Liver (tissue), 9 donors: ENCODE measurements around the gene KIAA0825. TPM values are rescaled to one million over a fixed set of nuclear protein-coding genes. Genes with fewer than 3 reads are reported as not detected.

Source experiments
- DNase-seq: peaks from one replicate; pipeline ENCODE4 v3.0.0-alpha.2; 2017; ENCODE audit warnings: low spot score
- H3K27ac ChIP-seq, 2 donors: one replicate each; pipeline ENCODE4 v1.7.0; 2013; ENCODE audit warnings: inconsistent platforms in 2 of 2, low read length in 2 of 2, control low read depth in 1 of 2, low read depth in 1 of 2, mild to moderate bottlenecking in 1 of 2
- H3K27me3 ChIP-seq, 4 donors: one replicate each; pipeline versions ENCODE4 v1.6.1 to v1.7.0; 2013; ENCODE audit warnings: low read length in 3 of 4, inconsistent platforms in 1 of 4, mild to moderate bottlenecking in 1 of 4, moderate library complexity in 1 of 4; ENCODE audit not compliant: control insufficient read depth in 4 of 4, insufficient read depth in 4 of 4
- H3K36me3 ChIP-seq, 4 donors: one replicate each; pipeline versions ENCODE4 v1.6.1 to v1.7.0; 2013; ENCODE audit warnings: low read length in 3 of 4, mild to moderate bottlenecking in 3 of 4, low read depth in 1 of 4, moderate library complexity in 1 of 4; ENCODE audit not compliant: control insufficient read depth in 4 of 4, insufficient read depth in 3 of 4
- H3K4me1 ChIP-seq, 4 donors: one replicate each; pipeline versions ENCODE4 v1.6.1 to v1.7.0; 2013; ENCODE audit warnings: low read length in 3 of 4, mild to moderate bottlenecking in 3 of 4, moderate library complexity in 1 of 4; ENCODE audit not compliant: control insufficient read depth in 4 of 4, insufficient read depth in 4 of 4
- H3K4me3 ChIP-seq, 3 donors: one replicate each; pipeline versions ENCODE4 v1.6.1 to v1.7.0; 2013; ENCODE audit warnings: low read length in 3 of 3, control low read depth in 1 of 3, low read depth in 1 of 3, mild to moderate bottlenecking in 1 of 3
- H3K9ac ChIP-seq, 2 donors: one replicate each; pipeline ENCODE4 v1.7.0; 2013; ENCODE audit warnings: low read length in 2 of 2, mild to moderate bottlenecking in 2 of 2, moderate library complexity in 2 of 2, control low read depth in 1 of 2, low read depth in 1 of 2
- H3K9me3 ChIP-seq, 4 donors: one replicate each; pipeline versions ENCODE4 v1.6.1 to v1.7.0; 2013; ENCODE audit warnings: low read length in 3 of 4; ENCODE audit not compliant: control insufficient read depth in 4 of 4
- ATF3 ChIP-seq: IDR thresholded peaks from 2 replicates; pipeline ENCODE4 v1.6.1; 2016; ENCODE audit warnings: antibody characterized with exemption
- CTCF ChIP-seq: fragments of 150-350 bp; IDR thresholded peaks from 2 replicates; pipeline ENCODE4 v1.5.1; 2017; ENCODE audit warnings: improper control_type of control experiment, low read depth, low read length; ENCODE audit not compliant: missing input control
- FOXA1 ChIP-seq: IDR thresholded peaks from 2 replicates; pipeline ENCODE4 v1.6.1; 2016; ENCODE audit warnings: antibody characterized with exemption
- FOXA2 ChIP-seq: IDR thresholded peaks from 2 replicates; pipeline ENCODE4 v1.6.1; 2016; ENCODE audit warnings: antibody characterized with exemption
- GABPA ChIP-seq, 2 donors: IDR thresholded peaks in 1 of 2; conservative IDR thresholded peaks in 1 of 2; 2 replicates each; pipeline ENCODE4 v1.6.1; 2016; ENCODE audit warnings: antibody characterized with exemption in 2 of 2, mild to moderate bottlenecking in 1 of 2, moderate library complexity in 1 of 2
- HNF4A ChIP-seq, 2 donors: conservative IDR thresholded peaks; 2 replicates each; pipeline ENCODE4 v1.6.1; 2016; ENCODE audit warnings: antibody characterized with exemption in 2 of 2, mild to moderate bottlenecking in 2 of 2
- JUND ChIP-seq, 2 donors: IDR thresholded peaks; 2 replicates each; pipeline ENCODE4 v1.6.1; 2016; ENCODE audit warnings: antibody characterized with exemption in 2 of 2
- MAX ChIP-seq: IDR thresholded peaks from 2 replicates; pipeline ENCODE4 v1.6.1; 2016; ENCODE audit warnings: antibody characterized with exemption
- NR2F2 ChIP-seq: IDR thresholded peaks from 2 replicates; pipeline ENCODE4 v1.6.1; 2016; ENCODE audit warnings: antibody characterized with exemption
- REST ChIP-seq: IDR thresholded peaks from 2 replicates; pipeline ENCODE4 v1.6.1; 2016; ENCODE audit warnings: antibody characterized with exemption, mild to moderate bottlenecking
- SP1 ChIP-seq: IDR thresholded peaks from 2 replicates; pipeline ENCODE4 v1.6.1; 2018; ENCODE audit warnings: antibody characterized with exemption, mild to moderate bottlenecking
- TAF1 ChIP-seq: conservative IDR thresholded peaks from 2 replicates; pipeline ENCODE4 v1.6.1; 2016; ENCODE audit warnings: antibody characterized with exemption, mild to moderate bottlenecking
- YY1 ChIP-seq: IDR thresholded peaks from 2 replicates; pipeline ENCODE4 v1.6.1; 2016; ENCODE audit warnings: antibody characterized with exemption, mild to moderate bottlenecking
- ZBTB33 ChIP-seq: IDR thresholded peaks from 2 replicates; pipeline ENCODE4 v1.6.1; 2016; ENCODE audit warnings: antibody characterized with exemption
- WGBS: extraction: QIAGEN DNeasy Blood & Tissue Kit; methylation state at CpG from one replicate; pipeline ENCODE4 v1.1.7; 2013; 5-methylcytosine and 5-hydroxymethylcytosine counted together
- polyA plus RNA-seq, 2 donors: library from polyadenylated mRNA; stranded (reverse) in 1 of 2; unstranded in 1 of 2; fragments of 200-250 nt in 1 of 2; fragments of >200 nt in 1 of 2; fragmentation: Nextera tagmentation in 1 of 2; extraction: Ambion mirVana in 1 of 2; gene quantifications; one replicate each; pipeline versions ENCODE4 v1.2.1 to v1.2.3, GENCODE V29; 2013 to 2015
- total RNA-seq, 2 donors: library from RNA; depleted of rRNA; stranded (reverse); fragments of >200 nt; gene quantifications; one replicate each; pipeline ENCODE4 v1.2.3, GENCODE V29; 2014
- donor health status: healthy.
- donor health status: healthy.
- donor health status: healthy.
- donor health status: healthy.
- donor health status: healthy.

Gene KIAA0825
- total and polyA plus RNA-seq, 4 donors = 0.25 to 3.2 (median 1.2) TPM

- no peak for TF ChIP-seq REST
- TF ChIP-seq HNF4A (conservative IDR thresholded peaks at IDR 0.05) = no peak
- no peak for TF ChIP-seq NR2F2
Measured at GRCh38 chr5:94283093-94283492, 335.3 kb downstream of the KIAA0825 start (continued).

- Histone ChIP-seq H3K9ac (no peak overlapping the region), H3K36me3 (no peaks in the 10 kb centered on the region), H3K27me3 (no peaks in the 10 kb centered on the region), H3K27ac (no peak overlapping the region), H3K9me3 (no peaks in the 10 kb centered on the region), H3K4me1 (no peaks in the 10 kb centered on the region), H3K4me3 (no peak overlapping the region)
- no peak for DNase-seq
- TF ChIP-seq HNF4A (conservative IDR thresholded peaks at IDR 0.05) (no peak), CTCF (no peak), MAX (no peak), YY1 (no peak), ZBTB33 (no peak), FOXA2 (no peak)
- WGBS = 91% methylated on average over 2 of the region's 2 CpGs
Measured at GRCh38 chr5:94281236-94281801, 337.1 kb downstream of the KIAA0825 start.

- TF ChIP-seq FOXA2 (no peak), SP1 (no peak), TAF1 (no peak), ATF3 (no peak), JUND (IDR thresholded peaks at IDR 0.05) (no peak), MAX (no peak), ZBTB33 (no peak), HNF4A (conservative IDR thresholded peaks at IDR 0.05) (no peak), NR2F2 (no peak), CTCF (no peak), FOXA1 (no peak), GABPA (IDR thresholded peaks at IDR 0.05 in 1 of 2, conservative IDR thresholded peaks at IDR 0.05 in 1 of 2) (no peak)
- Histone ChIP-seq H3K9ac (no peak overlapping the region), H3K27ac (no peak overlapping the region), H3K36me3 (no peaks in the 10 kb centered on the region), H3K4me3 (no peak overlapping the region), H3K9me3 (no peaks in the 10 kb centered on the region), H3K4me1 (no peaks in the 10 kb centered on the region), H3K27me3 (no peaks in the 10 kb centered on the region)
- DNase-seq = no peak
- WGBS = 77% methylated on average over 1 of the region's 1 CpG
Measured at GRCh38 chr5:94276751-94277150, 341.7 kb downstream of the KIAA0825 start.
